Loucy (cell line): Measurements from ENCODE around the gene DLGAP1.

ENCODE experiments used
- H2AFZ ChIP-seq: fragments of 200-600 bp; sonication (generic); 2 replicates; pipeline ENCODE4 v1.6.0; 2016; ENCODE audit warnings: antibody characterized with exemption, mild to moderate bottlenecking, low read length, moderate library complexity
- H3F3A ChIP-seq: fragments of 200-600 bp; 2 replicates; pipeline ENCODE4 v1.6.0; 2016; ENCODE audit warnings: antibody characterized with exemption, low read depth, mild to moderate bottlenecking
- H3K27me3 ChIP-seq: fragments of 200-600 bp; sonication (generic); 2 replicates; pipeline ENCODE4 v1.6.1; 2014; ENCODE audit warnings: low read length, mild to moderate bottlenecking; ENCODE audit not compliant: insufficient read depth, poor library complexity, severe bottlenecking
- H3K36me3 ChIP-seq: fragments of 200-600 bp; sonication (generic); 2 replicates; pipeline ENCODE4 v1.6.1; 2016; ENCODE audit warnings: low read length; ENCODE audit not compliant: insufficient read depth
- H3K4me1 ChIP-seq: fragments of 200-600 bp; sonication (generic); 2 replicates; pipeline ENCODE4 v1.5.1; 2014; ENCODE audit warnings: low read length, mild to moderate bottlenecking; ENCODE audit not compliant: insufficient read depth, poor library complexity, severe bottlenecking
- H3K4me2 ChIP-seq: fragments of 200-600 bp; sonication (generic); 2 replicates; pipeline ENCODE4 v1.6.0; 2014; ENCODE audit warnings: antibody characterized with exemption, low read length, low read depth, mild to moderate bottlenecking; ENCODE audit not compliant: poor library complexity, severe bottlenecking
- H3K4me3 ChIP-seq: fragments of 200-600 bp; sonication (generic); 2 replicates; pipeline ENCODE4 v1.5.1; 2014; ENCODE audit warnings: low read length, mild to moderate bottlenecking, mixed read lengths; ENCODE audit not compliant: poor library complexity, severe bottlenecking
- H3K79me2 ChIP-seq: fragments of 200-600 bp; sonication (generic); 2 replicates; pipeline ENCODE4 v1.6.1; 2014; ENCODE audit warnings: low read length; ENCODE audit not compliant: insufficient read depth
- H3K9ac ChIP-seq: fragments of 200-600 bp; sonication (generic); 2 replicates; pipeline ENCODE4 v1.6.0; 2014; ENCODE audit warnings: mild to moderate bottlenecking, low read depth, low read length, moderate library complexity; ENCODE audit not compliant: poor library complexity, severe bottlenecking
- H3K9me2 ChIP-seq: fragments of 200-600 bp; sonication (generic); replicated peaks from 2 replicates; pipeline ENCODE4 v1.6.1; 2016; ENCODE audit warnings: low read depth, low read length, mixed read lengths
- H3K9me3 ChIP-seq: fragments of 200-600 bp; sonication (generic); 2 replicates; pipeline ENCODE4 v1.6.1; 2014; ENCODE audit warnings: mild to moderate bottlenecking, antibody characterized with exemption, low read length, low read depth; ENCODE audit not compliant: insufficient read depth
- H4K20me1 ChIP-seq: fragments of 200-600 bp; sonication (generic); 2 replicates; pipeline ENCODE4 v1.6.0; 2014; ENCODE audit warnings: antibody characterized with exemption, low read length, mild to moderate bottlenecking; ENCODE audit not compliant: insufficient read depth, poor library complexity, severe bottlenecking
- EZH2phosphoT487 ChIP-seq: fragments of 200-600 bp; IDR thresholded peaks from 2 replicates; pipeline ENCODE4 v1.6.1; 2018; ENCODE audit warnings: antibody characterized with exemption, mild to moderate bottlenecking, moderate library complexity, borderline replicate concordance
- TF ChIP-seq, protein P1 (sequence below): fragments of 200-600 bp; sonication (generic); conservative IDR thresholded peaks from 2 replicates; pipeline ENCODE4 v1.5.1; 2014; ENCODE audit warnings: mild to moderate bottlenecking, antibody characterized with exemption, low read length

DLGAP1 gene

DNA sequence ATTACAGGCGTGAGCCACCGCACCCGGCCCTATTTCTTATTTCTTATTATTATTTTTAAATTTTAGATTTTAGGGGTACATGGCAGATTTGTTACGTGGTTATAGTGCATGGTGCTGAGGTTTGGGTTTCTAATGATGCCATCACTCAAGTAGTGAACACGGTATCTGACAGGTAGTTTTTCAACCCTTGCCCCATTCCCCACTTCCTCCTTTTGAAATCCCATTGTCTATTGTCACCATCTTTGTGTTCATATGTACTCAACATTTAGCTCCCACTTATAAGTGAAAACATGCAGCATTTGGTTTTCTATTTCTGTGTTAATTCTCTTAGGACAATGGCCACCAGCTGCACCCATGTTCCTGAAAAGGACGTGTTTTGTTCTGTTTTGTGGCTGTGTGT is 965.6 kb downstream of the DLGAP1 start:
- Histone ChIP-seq H3K36me3 (no peaks in the 10 kb centered on the region), H3K9me2 (no peaks in the 10 kb centered on the region), H3K9me3 (no peaks in the 10 kb centered on the region), H3K4me2 (no peak overlapping the region), H3K4me1 (no peaks in the 10 kb centered on the region), H3K4me3 (no peak overlapping the region), H2AFZ (no peak overlapping the region), H3K27me3 (no peaks in the 10 kb centered on the region), H3K79me2 (no peaks in the 10 kb centered on the region), H4K20me1 (no peaks in the 10 kb centered on the region), H3K9ac (no peak overlapping the region), H3F3A (no peaks in the 10 kb centered on the region)
- TF ChIP-seq, protein P1, sequence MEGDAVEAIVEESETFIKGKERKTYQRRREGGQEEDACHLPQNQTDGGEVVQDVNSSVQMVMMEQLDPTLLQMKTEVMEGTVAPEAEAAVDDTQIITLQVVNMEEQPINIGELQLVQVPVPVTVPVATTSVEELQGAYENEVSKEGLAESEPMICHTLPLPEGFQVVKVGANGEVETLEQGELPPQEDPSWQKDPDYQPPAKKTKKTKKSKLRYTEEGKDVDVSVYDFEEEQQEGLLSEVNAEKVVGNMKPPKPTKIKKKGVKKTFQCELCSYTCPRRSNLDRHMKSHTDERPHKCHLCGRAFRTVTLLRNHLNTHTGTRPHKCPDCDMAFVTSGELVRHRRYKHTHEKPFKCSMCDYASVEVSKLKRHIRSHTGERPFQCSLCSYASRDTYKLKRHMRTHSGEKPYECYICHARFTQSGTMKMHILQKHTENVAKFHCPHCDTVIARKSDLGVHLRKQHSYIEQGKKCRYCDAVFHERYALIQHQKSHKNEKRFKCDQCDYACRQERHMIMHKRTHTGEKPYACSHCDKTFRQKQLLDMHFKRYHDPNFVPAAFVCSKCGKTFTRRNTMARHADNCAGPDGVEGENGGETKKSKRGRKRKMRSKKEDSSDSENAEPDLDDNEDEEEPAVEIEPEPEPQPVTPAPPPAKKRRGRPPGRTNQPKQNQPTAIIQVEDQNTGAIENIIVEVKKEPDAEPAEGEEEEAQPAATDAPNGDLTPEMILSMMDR, result no peak
- no peak for TF ChIP-seq EZH2phosphoT487

DNA sequence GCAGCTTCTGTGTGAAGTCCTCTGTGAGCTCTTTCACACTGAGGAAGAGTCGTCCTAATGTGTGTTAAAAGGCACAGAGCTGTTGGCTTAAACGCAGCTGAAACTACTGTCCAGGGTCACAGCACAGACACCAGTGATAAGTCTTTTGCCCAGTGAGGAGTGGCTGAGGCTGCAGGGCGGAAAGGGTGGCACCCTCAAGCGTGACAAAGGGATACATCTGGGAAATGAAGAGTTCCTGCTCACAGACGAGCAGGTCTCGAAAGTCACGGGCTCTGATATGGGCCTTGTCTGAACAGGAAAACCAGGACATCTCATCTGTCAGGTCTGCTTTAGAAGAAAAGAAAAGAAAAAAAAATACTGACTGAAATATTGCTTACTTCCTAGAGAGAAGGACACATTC is 968.6 kb downstream of the DLGAP1 start:
- H3K27me3 ChIP-seq, result no peaks in the 10 kb centered on the region
- no peaks in the 10 kb centered on the region for H3K4me1 ChIP-seq
- no peaks in the 10 kb centered on the region for H3K79me2 ChIP-seq
- H3K36me3 ChIP-seq, result no peaks in the 10 kb centered on the region
- H4K20me1 ChIP-seq, result no peaks in the 10 kb centered on the region
- TF ChIP-seq, protein P1, result no peak
- no peak for TF ChIP-seq EZH2phosphoT487
- H3K9me2 ChIP-seq, result no peaks in the 10 kb centered on the region
- H3K9me3 ChIP-seq, result no peaks in the 10 kb centered on the region
- no peak overlapping the region for H3K4me2 ChIP-seq
- H3F3A ChIP-seq, result no peaks in the 10 kb centered on the region
- no peak overlapping the region for H2AFZ ChIP-seq
- H3K9ac ChIP-seq, result no peak overlapping the region
- no peak overlapping the region for H3K4me3 ChIP-seq

DNA sequence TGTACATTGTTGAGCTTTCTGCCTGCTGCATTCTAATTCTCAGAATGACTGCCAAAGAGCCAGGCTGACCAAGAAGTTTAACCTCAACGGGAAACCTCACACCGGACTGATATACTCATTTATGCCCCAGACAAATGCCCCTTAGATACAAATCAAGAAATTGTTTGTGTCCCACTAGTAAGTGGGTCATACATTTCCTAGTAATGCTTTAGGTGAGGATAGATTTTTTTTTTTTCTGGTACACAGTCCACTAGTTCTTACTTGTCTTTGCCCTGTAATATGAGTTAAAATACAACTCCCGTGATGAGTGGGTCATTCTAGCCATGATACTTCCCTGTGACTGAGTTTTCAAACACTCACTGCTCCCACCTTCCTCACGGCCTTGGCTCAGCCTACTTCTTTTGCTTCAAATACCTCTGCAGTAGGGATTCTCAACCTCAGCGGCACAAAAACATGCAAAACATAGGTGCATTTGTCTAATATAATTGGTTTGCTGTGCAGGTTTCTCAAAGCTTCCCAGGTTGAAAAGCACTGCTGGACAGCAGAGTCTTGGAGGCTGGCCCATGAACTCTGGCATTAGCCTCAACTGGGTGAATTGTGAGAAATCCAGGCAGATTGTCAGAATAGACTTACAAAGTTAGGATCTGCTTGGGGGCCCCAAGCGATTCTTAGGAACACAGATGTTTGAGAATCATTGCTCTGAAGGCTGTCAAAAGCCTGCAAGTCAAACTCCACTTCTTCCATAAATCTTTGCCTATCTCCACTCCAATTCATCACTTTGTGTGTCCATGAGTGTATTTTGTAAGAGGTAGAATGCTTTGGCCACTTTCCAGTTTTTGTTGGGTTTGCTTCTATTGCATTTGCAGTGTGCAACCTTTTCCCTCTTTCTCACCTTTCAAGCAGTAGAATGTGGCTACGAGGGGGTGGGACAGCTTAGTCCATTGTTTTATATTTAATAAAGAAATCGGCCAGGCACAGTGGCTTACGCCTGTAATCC is 969.7 kb downstream of the DLGAP1 start:
- no peaks in the 10 kb centered on the region for H4K20me1 ChIP-seq
- no peak overlapping the region for H3K9ac ChIP-seq
- TF ChIP-seq EZH2phosphoT487, result no peak
- TF ChIP-seq, protein P1, result no peak
- no peaks in the 10 kb centered on the region for H3K4me1 ChIP-seq
- H2AFZ ChIP-seq, result no peak overlapping the region
- H3K79me2 ChIP-seq, result no peaks in the 10 kb centered on the region
- no peaks in the 10 kb centered on the region for H3K9me3 ChIP-seq
- H3F3A ChIP-seq, result no peaks in the 10 kb centered on the region
- no peak overlapping the region for H3K4me2 ChIP-seq
- no peaks in the 10 kb centered on the region for H3K27me3 ChIP-seq
- H3K4me3 ChIP-seq, result no peak overlapping the region
- H3K36me3 ChIP-seq, result no peaks in the 10 kb centered on the region
- H3K9me2 ChIP-seq, result no peaks in the 10 kb centered on the region
